Ishikawa (cell line): ENCODE results near the gene ESR1.

ENCODE experiments used
- CEBPB ChIP-seq: IDR thresholded peaks from 2 replicates; pipeline ENCODE4 v1.6.1; 2012
- CREB1 ChIP-seq: IDR thresholded peaks from 2 replicates; pipeline ENCODE4 v1.6.1; 2012; ENCODE audit warnings: low read depth
- EGR1 ChIP-seq: IDR thresholded peaks from 2 replicates; pipeline ENCODE4 v1.6.1; 2012
- EP300 ChIP-seq: IDR thresholded peaks from 2 replicates; pipeline ENCODE4 v1.6.1; 2012; ENCODE audit warnings: borderline replicate concordance
- FOXM1 ChIP-seq: IDR thresholded peaks from 2 replicates; pipeline ENCODE4 v1.6.1; 2012; ENCODE audit warnings: low read depth, borderline replicate concordance
- NFIC ChIP-seq: IDR thresholded peaks from 2 replicates; pipeline ENCODE4 v1.6.1; 2012
- RAD21 ChIP-seq: IDR thresholded peaks from 2 replicates; pipeline ENCODE4 v1.6.1; 2012; ENCODE audit warnings: low read depth
- TAF1 ChIP-seq: IDR thresholded peaks from 2 replicates; pipeline ENCODE4 v1.6.1; 2012; ENCODE audit warnings: low read depth, mild to moderate bottlenecking
- TCF12 ChIP-seq: IDR thresholded peaks from 2 replicates; pipeline ENCODE4 v1.6.1; 2012; ENCODE audit warnings: low read depth
- TEAD4 ChIP-seq: IDR thresholded peaks from 2 replicates; pipeline ENCODE4 v1.6.1; 2012
- YY1 ChIP-seq: IDR thresholded peaks from 2 replicates; pipeline ENCODE4 v1.6.1; 2012; ENCODE audit warnings: low read depth
- ZBTB7A ChIP-seq: IDR thresholded peaks from 2 replicates; pipeline ENCODE4 v1.6.1; 2012; ENCODE audit warnings: low read depth
- TF ChIP-seq, protein P1 (sequence below): IDR thresholded peaks from 2 replicates; pipeline ENCODE4 v1.6.1; 2012
- TF ChIP-seq, protein P2 (sequence below): IDR thresholded peaks from 2 replicates; pipeline ENCODE4 v1.6.1; 2012; ENCODE audit warnings: low read depth, mild to moderate bottlenecking
- TF ChIP-seq, protein P3 (sequence below): IDR thresholded peaks from 2 replicates; pipeline ENCODE4 v1.6.1; 2012

ESR1 gene

DNA sequence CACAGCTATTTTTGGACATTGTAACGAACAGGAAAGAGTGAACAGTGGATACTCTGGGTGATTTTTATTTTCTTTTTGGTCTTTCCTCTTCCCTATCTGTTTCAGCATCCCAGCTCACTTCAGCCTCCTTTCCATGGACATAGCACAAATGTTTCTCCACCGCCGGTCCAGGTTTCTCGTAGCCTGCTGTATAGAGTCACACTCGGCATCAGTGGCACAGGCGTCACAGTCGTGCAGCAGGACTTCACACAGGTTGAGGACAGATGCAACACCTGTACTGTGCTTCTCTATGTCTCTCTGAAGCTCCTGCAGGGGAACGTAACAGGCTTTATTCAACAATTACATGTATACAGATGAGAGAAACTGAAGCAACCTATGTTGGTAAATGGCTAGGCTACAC is 348.3 kb downstream of the ESR1 start:
- no peak for TF ChIP-seq YY1
- TF ChIP-seq EP300 = no peak
- TF ChIP-seq CREB1 = no peak
- TF ChIP-seq, protein P1, sequence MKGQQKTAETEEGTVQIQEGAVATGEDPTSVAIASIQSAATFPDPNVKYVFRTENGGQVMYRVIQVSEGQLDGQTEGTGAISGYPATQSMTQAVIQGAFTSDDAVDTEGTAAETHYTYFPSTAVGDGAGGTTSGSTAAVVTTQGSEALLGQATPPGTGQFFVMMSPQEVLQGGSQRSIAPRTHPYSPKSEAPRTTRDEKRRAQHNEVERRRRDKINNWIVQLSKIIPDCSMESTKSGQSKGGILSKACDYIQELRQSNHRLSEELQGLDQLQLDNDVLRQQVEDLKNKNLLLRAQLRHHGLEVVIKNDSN = no peak
- TF ChIP-seq TAF1 = no peak
- no peak for TF ChIP-seq NFIC
- TF ChIP-seq TEAD4 = no peak
- TF ChIP-seq, protein P2, sequence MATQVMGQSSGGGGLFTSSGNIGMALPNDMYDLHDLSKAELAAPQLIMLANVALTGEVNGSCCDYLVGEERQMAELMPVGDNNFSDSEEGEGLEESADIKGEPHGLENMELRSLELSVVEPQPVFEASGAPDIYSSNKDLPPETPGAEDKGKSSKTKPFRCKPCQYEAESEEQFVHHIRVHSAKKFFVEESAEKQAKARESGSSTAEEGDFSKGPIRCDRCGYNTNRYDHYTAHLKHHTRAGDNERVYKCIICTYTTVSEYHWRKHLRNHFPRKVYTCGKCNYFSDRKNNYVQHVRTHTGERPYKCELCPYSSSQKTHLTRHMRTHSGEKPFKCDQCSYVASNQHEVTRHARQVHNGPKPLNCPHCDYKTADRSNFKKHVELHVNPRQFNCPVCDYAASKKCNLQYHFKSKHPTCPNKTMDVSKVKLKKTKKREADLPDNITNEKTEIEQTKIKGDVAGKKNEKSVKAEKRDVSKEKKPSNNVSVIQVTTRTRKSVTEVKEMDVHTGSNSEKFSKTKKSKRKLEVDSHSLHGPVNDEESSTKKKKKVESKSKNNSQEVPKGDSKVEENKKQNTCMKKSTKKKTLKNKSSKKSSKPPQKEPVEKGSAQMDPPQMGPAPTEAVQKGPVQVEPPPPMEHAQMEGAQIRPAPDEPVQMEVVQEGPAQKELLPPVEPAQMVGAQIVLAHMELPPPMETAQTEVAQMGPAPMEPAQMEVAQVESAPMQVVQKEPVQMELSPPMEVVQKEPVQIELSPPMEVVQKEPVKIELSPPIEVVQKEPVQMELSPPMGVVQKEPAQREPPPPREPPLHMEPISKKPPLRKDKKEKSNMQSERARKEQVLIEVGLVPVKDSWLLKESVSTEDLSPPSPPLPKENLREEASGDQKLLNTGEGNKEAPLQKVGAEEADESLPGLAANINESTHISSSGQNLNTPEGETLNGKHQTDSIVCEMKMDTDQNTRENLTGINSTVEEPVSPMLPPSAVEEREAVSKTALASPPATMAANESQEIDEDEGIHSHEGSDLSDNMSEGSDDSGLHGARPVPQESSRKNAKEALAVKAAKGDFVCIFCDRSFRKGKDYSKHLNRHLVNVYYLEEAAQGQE = no peak
- no peak for TF ChIP-seq EGR1
- no peak for TF ChIP-seq CEBPB
- TF ChIP-seq, protein P3, sequence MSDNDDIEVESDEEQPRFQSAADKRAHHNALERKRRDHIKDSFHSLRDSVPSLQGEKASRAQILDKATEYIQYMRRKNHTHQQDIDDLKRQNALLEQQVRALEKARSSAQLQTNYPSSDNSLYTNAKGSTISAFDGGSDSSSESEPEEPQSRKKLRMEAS = no peak
- no peak for TF ChIP-seq RAD21
- no peak for TF ChIP-seq FOXM1
- TF ChIP-seq TCF12 = no peak
- no peak for TF ChIP-seq ZBTB7A

DNA sequence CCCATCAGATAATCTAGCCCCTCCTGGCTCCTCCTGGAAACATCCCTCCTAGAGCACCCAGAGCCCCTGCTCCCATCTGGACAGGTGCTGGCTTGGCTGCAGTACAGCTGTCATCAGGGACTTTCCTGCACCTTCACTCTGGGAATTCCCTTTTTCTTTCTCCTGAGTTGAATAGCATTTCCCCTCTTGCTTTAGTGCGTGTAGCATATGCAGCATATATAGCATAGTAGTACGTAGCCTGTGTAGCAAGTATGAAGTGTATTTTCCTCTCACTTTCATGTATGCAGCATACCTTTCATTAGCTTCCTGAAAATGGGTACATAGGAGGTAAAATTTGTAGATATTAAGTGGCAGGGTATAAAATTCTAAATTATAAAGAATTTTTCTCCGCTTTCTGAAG is 352.9 kb downstream of the ESR1 start:
- TF ChIP-seq ZBTB7A (no peak), RAD21 (no peak), EGR1 (no peak), CEBPB (no peak), TCF12 (no peak), NFIC (no peak), TEAD4 (no peak), EP300 (no peak), TAF1 (no peak), YY1 (no peak), CREB1 (no peak)
- TF ChIP-seq, protein P1 = no peak
- TF ChIP-seq, protein P3 = no peak

DNA sequence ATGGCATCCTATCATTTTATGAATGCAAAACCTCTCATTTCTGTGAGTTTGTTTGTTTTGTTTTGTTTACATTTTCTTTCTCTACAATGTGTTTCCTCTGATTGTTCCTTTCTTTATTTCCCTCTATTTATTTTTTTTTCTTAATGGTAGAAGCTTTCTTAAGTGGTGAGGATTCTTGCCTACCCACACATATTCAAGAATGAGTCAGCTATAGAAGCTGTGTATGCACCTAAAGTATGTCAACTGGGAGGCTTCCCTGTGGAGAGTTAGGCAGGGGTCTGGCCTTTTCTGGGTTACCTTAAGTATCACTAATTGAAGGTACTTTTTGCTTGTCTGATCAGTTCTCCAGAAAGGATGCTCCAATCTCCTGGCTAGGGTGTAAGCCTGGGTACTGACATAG is 354.0 kb downstream of the ESR1 start:
- no peak for TF ChIP-seq CEBPB
- no peak for TF ChIP-seq EP300
- no peak for TF ChIP-seq CREB1
- no peak for TF ChIP-seq EGR1
- no peak for TF ChIP-seq RAD21
- TF ChIP-seq TEAD4 = no peak

DNA sequence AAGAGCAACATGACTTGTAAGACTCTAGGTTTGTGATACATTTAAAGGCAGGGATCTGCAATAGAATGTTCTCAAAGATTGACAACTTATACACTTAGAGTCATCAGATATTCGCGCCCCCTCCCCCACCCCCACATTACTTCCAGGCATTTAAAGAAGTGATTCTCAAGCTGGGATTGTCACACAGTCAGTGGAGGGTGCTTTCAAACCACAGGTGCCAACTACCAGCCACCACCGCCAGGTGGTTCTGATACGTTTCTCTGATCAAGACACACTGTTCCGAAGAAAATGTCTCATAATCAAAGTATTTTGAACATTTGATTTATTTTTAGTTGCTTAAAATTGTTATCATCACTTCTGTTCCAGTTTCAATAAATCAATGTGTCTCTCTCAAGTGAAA is 357.5 kb downstream of the ESR1 start:
- TF ChIP-seq, protein P1 = no peak
- TF ChIP-seq, protein P3 = no peak
- TF ChIP-seq EP300 (no peak), FOXM1 (no peak), EGR1 (no peak), RAD21 (no peak), TAF1 (no peak), NFIC (no peak), CREB1 (no peak), TEAD4 (no peak), YY1 (no peak), ZBTB7A (no peak), TCF12 (no peak)

DNA sequence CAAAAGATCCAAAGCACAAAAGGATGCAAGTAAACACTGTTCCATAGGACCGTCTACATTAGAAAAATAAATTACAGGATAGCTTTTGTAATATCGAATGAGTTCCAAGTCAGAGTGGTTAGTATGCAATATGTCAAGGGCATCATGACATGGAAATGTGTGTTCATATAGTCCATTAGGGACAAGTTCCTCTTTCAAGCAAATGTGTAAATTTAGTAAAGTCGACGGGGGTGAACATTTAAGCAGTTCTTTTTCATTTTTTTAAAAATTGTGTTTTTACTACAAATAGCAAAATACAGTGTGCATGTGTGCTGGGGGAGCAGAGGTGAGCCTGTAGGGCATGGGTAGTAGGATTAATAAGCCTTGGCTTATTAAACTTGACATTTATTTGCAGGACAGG is 359.0 kb downstream of the ESR1 start:
- TF ChIP-seq TCF12 (no peak), CEBPB (no peak), FOXM1 (no peak), TAF1 (no peak)
- TF ChIP-seq, protein P1 = no peak
- TF ChIP-seq, protein P2 = no peak
